GM23338 (cell line): Measurements from ENCODE around the gene PALMD. TPM values are rescaled to one million over a fixed set of nuclear protein-coding genes. Genes with fewer than 3 reads are reported as not detected.

Experiments
- ATAC-seq: fragments of 200-7000 bp; cut with Tn5 transposase; 3 replicates; pipeline ENCODE4 v1.9.1; 2020
- DNase-seq: peaks from one replicate; pipeline ENCODE4 v3.0.0-alpha.2; 2015; ENCODE audit warnings: low spot score
- H2AFZ ChIP-seq: fragments of 200-600 bp; sonication (generic); 2 replicates; pipeline ENCODE4 v1.8.0; 2016; ENCODE audit warnings: antibody characterized with exemption, mild to moderate bottlenecking, moderate library complexity
- H3F3A ChIP-seq: fragments of 200-600 bp; sonication (generic); replicated peaks from 2 replicates; pipeline ENCODE4 v1.8.0; 2017; ENCODE audit warnings: antibody characterized with exemption, mixed run types, low read depth
- H3K27ac ChIP-seq: fragments of 200-600 bp; sonication (generic); 2 replicates; pipeline ENCODE4 v1.6.1; 2016; ENCODE audit warnings: low read depth
- H3K27me3 ChIP-seq: fragments of 200-600 bp; sonication (generic); 2 replicates; pipeline ENCODE4 v1.8.0; 2016; ENCODE audit warnings: mild to moderate bottlenecking, mixed run types, moderate library complexity; ENCODE audit not compliant: insufficient read depth
- H3K36me3 ChIP-seq: fragments of 200-600 bp; sonication (generic); 2 replicates; pipeline ENCODE4 v1.8.0; 2016; ENCODE audit warnings: mild to moderate bottlenecking; ENCODE audit not compliant: insufficient read depth
- H3K4me1 ChIP-seq: fragments of 200-600 bp; sonication (generic); 2 replicates; pipeline ENCODE4 v1.8.0; 2016; ENCODE audit warnings: mild to moderate bottlenecking, moderate library complexity; ENCODE audit not compliant: insufficient read depth
- H3K4me2 ChIP-seq: fragments of 200-600 bp; sonication (generic); 2 replicates; pipeline ENCODE4 v1.7.1; 2017; ENCODE audit warnings: mixed run types
- H3K4me3 ChIP-seq: fragments of 200-600 bp; sonication (generic); 2 replicates; pipeline ENCODE4 v1.6.1; 2016; ENCODE audit warnings: mixed run types
- H3K79me2 ChIP-seq: fragments of 200-600 bp; sonication (generic); replicated peaks from 2 replicates; pipeline ENCODE4 v1.8.0; 2017; ENCODE audit warnings: mild to moderate bottlenecking; ENCODE audit not compliant: insufficient read depth
- H3K9me2 ChIP-seq: fragments of 200-600 bp; sonication (generic); 2 replicates; pipeline ENCODE4 v1.8.0; 2017; ENCODE audit not compliant: insufficient read depth
- H4K20me1 ChIP-seq: fragments of 200-600 bp; sonication (generic); replicated peaks from 2 replicates; pipeline ENCODE4 v1.8.0; 2017; ENCODE audit warnings: mild to moderate bottlenecking; ENCODE audit not compliant: insufficient read depth
- H3K27ac Mint-ChIP-seq: 2 replicates; pipeline ENCODE4 v1.8.0; 2020; ENCODE audit warnings: inconsistent platforms, mild to moderate bottlenecking, moderate library complexity, mixed read lengths
- H3K27me3 Mint-ChIP-seq: 3 replicates; pipeline ENCODE4 v1.8.0; 2022; ENCODE audit warnings: low read depth, mild to moderate bottlenecking, moderate library complexity, mixed read lengths, inconsistent platforms; ENCODE audit not compliant: insufficient read depth, poor library complexity
- H3K36me3 Mint-ChIP-seq: 3 replicates; pipeline ENCODE4 v1.8.0; 2021; ENCODE audit warnings: low read depth, mild to moderate bottlenecking, inconsistent platforms, moderate library complexity, mixed read lengths
- H3K4me1 Mint-ChIP-seq: 3 replicates; pipeline ENCODE4 v1.8.0; 2020; ENCODE audit warnings: mild to moderate bottlenecking, inconsistent platforms, mixed read lengths
- H3K4me3 Mint-ChIP-seq: 3 replicates; pipeline ENCODE4 v1.8.0; 2021; ENCODE audit warnings: moderate library complexity, mild to moderate bottlenecking, inconsistent platforms, mixed read lengths
- H3K9me3 Mint-ChIP-seq: 3 replicates; pipeline ENCODE4 v1.8.0; 2020; ENCODE audit warnings: moderate library complexity, mild to moderate bottlenecking, inconsistent platforms, mixed read lengths
- CREB1 ChIP-seq: fragments of 250-450 bp; sonication (Bioruptor Pico); IDR thresholded peaks from 2 replicates; pipeline ENCODE4 v1.5.0; 2020; ENCODE audit warnings: low read depth, mild to moderate bottlenecking, moderate library complexity
- CTCF ChIP-seq, 2 experiments: fragments of 200-600 bp in 1 of 2; sonication (generic) in 1 of 2; conservative IDR thresholded peaks; 2 replicates each; pipeline versions ENCODE4 v1.5.1 to v1.6.1; 2016 to 2017; ENCODE audit warnings: antibody characterized with exemption in 2 of 2, low read depth in 2 of 2, mild to moderate bottlenecking in 2 of 2, moderate library complexity in 1 of 2
- ETS1 ChIP-seq: IDR thresholded peaks from 2 replicates; pipeline ENCODE4 v1.6.1; 2016; ENCODE audit warnings: antibody characterized with exemption
- EZH2 ChIP-seq: fragments of 200-600 bp; sonication (generic); IDR thresholded peaks from one replicate; pipeline ENCODE4 v1.8.0; 2017; ENCODE audit warnings: antibody characterized with exemption, mild to moderate bottlenecking, low read depth; ENCODE audit not compliant: unreplicated experiment
- EZH2phosphoT487 ChIP-seq: fragments of 200-600 bp; sonication (generic); IDR thresholded peaks from one replicate; pipeline ENCODE4 v1.8.1; 2018; ENCODE audit warnings: antibody characterized with exemption; ENCODE audit not compliant: unreplicated experiment
- JUNB ChIP-seq: IDR thresholded peaks from one replicate; pipeline ENCODE4 v1.6.1; 2016; ENCODE audit warnings: antibody characterized with exemption; ENCODE audit not compliant: unreplicated experiment
- NANOG ChIP-seq: IDR thresholded peaks from 2 replicates; pipeline ENCODE4 v1.6.1; 2016; ENCODE audit warnings: antibody characterized with exemption, borderline replicate concordance
- POLR2AphosphoS5 ChIP-seq: IDR thresholded peaks from 2 replicates; pipeline ENCODE4 v1.6.1; 2016; ENCODE audit warnings: antibody characterized with exemption, low read depth
- REST ChIP-seq: IDR thresholded peaks from one replicate; pipeline ENCODE4 v1.6.1; 2018; ENCODE audit warnings: antibody characterized with exemption; ENCODE audit not compliant: unreplicated experiment
- STAT1 ChIP-seq: IDR thresholded peaks from one replicate; pipeline ENCODE4 v1.6.1; 2016; ENCODE audit warnings: antibody characterized with exemption; ENCODE audit not compliant: unreplicated experiment
- ZNF114 ChIP-seq: fragments of 250-450 bp; sonication (Bioruptor Pico); IDR thresholded peaks from 2 replicates; pipeline ENCODE4 v1.5.0; 2020; ENCODE audit warnings: mild to moderate bottlenecking, moderate library complexity
- ZNF331 ChIP-seq: fragments of 250-450 bp; sonication (Bioruptor Pico); IDR thresholded peaks from 2 replicates; pipeline ENCODE4 v1.5.0; 2020; ENCODE audit warnings: low read depth, mild to moderate bottlenecking, moderate library complexity
- ZNF462 ChIP-seq: fragments of 250-450 bp; sonication (Bioruptor Pico); IDR thresholded peaks from 2 replicates; pipeline ENCODE4 v1.5.0; 2020; ENCODE audit warnings: mild to moderate bottlenecking, moderate library complexity
- long read RNA-seq: library from polyadenylated mRNA; unstranded; transcript quantifications from one replicate; pipeline ENCODE4 v2.0.0, GENCODE V29; 2020; ENCODE audit not compliant: unreplicated experiment
- polyA plus RNA-seq: library from polyadenylated mRNA; unstranded; fragments of >200 nt; fragmentation: Nextera tagmentation; extraction: Ambion mirVana; gene quantifications from 2 replicates; pipeline ENCODE4 v1.2.1, GENCODE V29; 2016
- total RNA-seq: library from RNA; depleted of rRNA; stranded (reverse); fragments of >200 nt; shearing (Covaris generic); gene quantifications from 2 replicates; pipeline ENCODE4 v1.2.3, GENCODE V29; 2014; rRNA removed

Gene PALMD
- total RNA-seq: not detected in 2 replicates
- not detected in 2 replicates for polyA plus RNA-seq
- long read RNA-seq: 0 reads

GRCh38 chr1:99645699-99646531 is at the start of gene PALMD:
Gene PALMD (plus strand): TSS chr1:99646113. CDS start chr1:99646318, 205 bp downstream.
- H3K27ac Mint-ChIP-seq: peak within 1 kb of the TSS; percentile 52; the same call in 1 of the 2 replicates
- H3K27me3 Mint-ChIP-seq: peaks cover 2% of the 10 kb centered on the region
- no peaks in the 10 kb centered on the region for H3K9me2 ChIP-seq
- H3K4me1 Mint-ChIP-seq: peaks cover 41% of the 10 kb centered on the region
- peaks cover 28% of the 10 kb centered on the region for H3K4me1 ChIP-seq
- H3K9me3 Mint-ChIP-seq: no peaks in the 10 kb centered on the region
- H3K36me3 Mint-ChIP-seq: no peaks in the 10 kb centered on the region
- ATAC-seq (peak; percentile 67), DNase-seq (peak; percentile 22)
- no peak within 1 kb of the TSS for H3K4me3 ChIP-seq
- H3K4me3 Mint-ChIP-seq: peak within 1 kb of the TSS; percentile 35; the same call in 2 of the 3 replicates
- no peaks in the 10 kb centered on the region for H3F3A ChIP-seq
- H4K20me1 ChIP-seq: no peaks in the 10 kb centered on the region
- no peak within 1 kb of the TSS for H3K27ac ChIP-seq
- no peaks in the 10 kb centered on the region for H3K36me3 ChIP-seq
- H2AFZ ChIP-seq: peak within 1 kb of the TSS; percentile 82; the same call in 1 of the 2 replicates
- no peaks in the 10 kb centered on the region for H3K79me2 ChIP-seq
- H3K4me2 ChIP-seq: peak within 1 kb of the TSS; percentile 3
- TF ChIP-seq EZH2 (no peak), REST (no peak), POLR2AphosphoS5 (no peak), ETS1 (no peak), ZNF114 (CRISPR knock-in tag) (no peak), ZNF331 (no peak), NANOG (no peak), CREB1 (CRISPR knock-in tag) (no peak), ZNF462 (CRISPR knock-in tag) (no peak), JUNB (no peak), STAT1 (no peak), EZH2phosphoT487 (no peak), CTCF (conservative IDR thresholded peaks at IDR 0.05; ENCODE audit: low read depth in 2 of 2) (no peak)
- H3K27me3 ChIP-seq: no peaks in the 10 kb centered on the region
